Transverse colon (tissue), 4 donors: ENCODE results near the gene PEAK3.

Experiments
- CTCF ChIP-seq, 5 experiments: fragments of 200-600 bp in 3 of 5; fragments of 450-650 bp in 2 of 5; sonication (generic) in 3 of 5; IDR thresholded peaks; 1 replicate in 2 of 5; 2 replicates in 3 of 5; pipeline ENCODE4 v1.5.1; 2016 to 2017; ENCODE audit warnings: antibody characterized with exemption in 5 of 5, inconsistent platforms in 3 of 5, mild to moderate bottlenecking in 2 of 5, moderate library complexity in 1 of 5
- EP300 ChIP-seq: sonication (generic); formaldehyde crosslinking; IDR thresholded peaks from one replicate; pipeline ENCODE4 v1.6.1; 2017; ENCODE audit warnings: antibody characterized with exemption, low read depth
- POLR2A ChIP-seq: fragments of 450-650 bp; IDR thresholded peaks from one replicate; pipeline ENCODE4 v1.6.1; 2016; ENCODE audit warnings: antibody characterized with exemption, mild to moderate bottlenecking, moderate library complexity
- POLR2AphosphoS5 ChIP-seq, 3 donors: sonication (generic); formaldehyde crosslinking; IDR thresholded peaks; one replicate each; pipeline ENCODE4 v1.6.1; 2016; ENCODE audit warnings: antibody characterized with exemption in 3 of 3

GRCh38 chr19:2253106-2254063 is 28.6 kb downstream of the PEAK3 start:
- TF ChIP-seq CTCF (IDR thresholded peaks at IDR 0.05) (no peak), POLR2AphosphoS5 (IDR thresholded peaks at IDR 0.05) (no peak), EP300 (no peak), POLR2A (no peak)
